Measurements from ENCODE around the gene BCAS3.

GRCh38 chr17:61017317-61018006, 339.8 kb downstream of the BCAS3 start:
- TF ChIP-seq CTCF (IDR thresholded peaks at IDR 0.05): no peak
- no peak for TF ChIP-seq EZH2 (IDR thresholded peaks at IDR 0.05; ENCODE audit: borderline replicate concordance, insufficient read depth, low read depth, low read length, poor library complexity, severe bottlenecking)
